SK-N-MC (cell line): ENCODE results near the gene TBC1D10B.

ENCODE experiments used
- EZH2 ChIP-seq: fragments of 200-600 bp; sonication (generic); IDR thresholded peaks from one replicate; pipeline ENCODE4 v1.6.1; 2017; ENCODE audit warnings: antibody characterized with exemption
- FOXP2 ChIP-seq: optimal IDR thresholded peaks from 2 replicates; pipeline ENCODE3; 2011; ENCODE audit warnings: mild to moderate bottlenecking, moderate library complexity; ENCODE audit not compliant: insufficient read depth; ENCODE audit errors: extremely low read length, control extremely low read depth
- POLR2AphosphoS5 ChIP-seq: IDR thresholded peaks from 2 replicates; pipeline ENCODE4 v1.6.1; 2012; ENCODE audit warnings: mild to moderate bottlenecking, low read depth, low read length, borderline replicate concordance

GRCh38 chr16:30355954-30356308 lies 14.4 kb downstream of the TBC1D10B start:
- TF ChIP-seq POLR2AphosphoS5 (no peak), EZH2 (no peak), FOXP2 (no peak)
